Measurements from ENCODE around the gene STK32A.

- no peak for TF ChIP-seq POLR2A (IDR thresholded peaks at IDR 0.05; ENCODE audit: low read depth)
- no peak for TF ChIP-seq CTCF (IDR thresholded peaks at IDR 0.05)
- no peak for TF ChIP-seq EP300 (IDR thresholded peaks at IDR 0.05)
- TF ChIP-seq POLR2AphosphoS5 (IDR thresholded peaks at IDR 0.05): no peak
Observed at GRCh38 chr5:147245381-147246165, 10.7 kb downstream of the STK32A start.

All from esophagus muscularis mucosa (tissue), 4 donors.